Smooth muscle cell (in vitro differentiated cells): ENCODE measurements around the gene CDC42BPB. TPM values are rescaled to one million over a fixed set of nuclear protein-coding genes. Genes with fewer than 3 reads are reported as not detected.

Experiments
- DNase-seq: peaks from one replicate; lab custom pipeline; 2025; ENCODE audit not compliant: unreplicated experiment; lab: John Stamatoyannopoulos, UW
- H2AFZ ChIP-seq: fragments of 200-600 bp; sonication (generic); 2 replicates; pipeline ENCODE4 v1.6.0; 2016; ENCODE audit warnings: antibody characterized with exemption, low read depth, mild to moderate bottlenecking
- H3F3A ChIP-seq: fragments of 200-600 bp; sonication (generic); 2 replicates; pipeline ENCODE4 v1.6.0; 2017; ENCODE audit warnings: antibody characterized with exemption, low read depth
- H3K27ac ChIP-seq: fragments of 200-600 bp; sonication (generic); 2 replicates; pipeline ENCODE4 v1.5.1; 2016; ENCODE audit warnings: low read depth, mild to moderate bottlenecking
- H3K27me3 ChIP-seq: fragments of 200-600 bp; sonication (generic); 2 replicates; pipeline ENCODE4 v1.6.1; 2016; ENCODE audit warnings: low read depth, mild to moderate bottlenecking
- H3K36me3 ChIP-seq: fragments of 200-600 bp; sonication (generic); 2 replicates; pipeline ENCODE4 v1.5.1; 2016; ENCODE audit warnings: low read depth
- H3K4me1 ChIP-seq: fragments of 200-600 bp; sonication (generic); 2 replicates; pipeline ENCODE4 v1.5.1; 2016; ENCODE audit warnings: low read depth
- H3K4me2 ChIP-seq: fragments of 200-600 bp; sonication (generic); 2 replicates; pipeline ENCODE4 v1.6.0; 2016; ENCODE audit warnings: mild to moderate bottlenecking
- H3K4me3 ChIP-seq: fragments of 200-600 bp; sonication (generic); 2 replicates; pipeline ENCODE4 v1.5.1; 2016; ENCODE audit warnings: mild to moderate bottlenecking
- H3K79me2 ChIP-seq: fragments of 200-600 bp; sonication (generic); 2 replicates; pipeline ENCODE4 v1.6.0; 2016; ENCODE audit warnings: low read depth, mild to moderate bottlenecking
- H3K9ac ChIP-seq: fragments of 200-600 bp; sonication (generic); 2 replicates; pipeline ENCODE4 v1.6.0; 2016; ENCODE audit warnings: low read depth
- H3K9me3 ChIP-seq: fragments of 200-600 bp; sonication (generic); replicated peaks from 2 replicates; pipeline ENCODE4 v1.5.1; 2016; ENCODE audit warnings: low read depth
- H4K20me1 ChIP-seq: fragments of 200-600 bp; sonication (generic); 2 replicates; pipeline ENCODE4 v1.6.0; 2016; ENCODE audit warnings: low read depth
- CTCF ChIP-seq: fragments of 200-600 bp; sonication (generic); IDR thresholded peaks from 2 replicates; pipeline ENCODE4 v1.5.1; 2017; ENCODE audit warnings: borderline replicate concordance, mild to moderate bottlenecking, antibody characterized with exemption; ENCODE audit not compliant: insufficient read depth, poor library complexity, severe bottlenecking
- WGBS: methylation state at CpG from one replicate; pipeline ENCODE4 v1.1.7; 2016; ENCODE audit warnings: low lambda C conversion rate; 5-methylcytosine and 5-hydroxymethylcytosine counted together
- polyA plus RNA-seq: library from polyadenylated mRNA; unstranded; fragments of >200 nt; fragmentation: Nextera tagmentation; extraction: Ambion mirVana; gene quantifications from 2 replicates; pipeline ENCODE4 v1.2.1, GENCODE V29; 2016
- total RNA-seq: library from RNA; depleted of rRNA; stranded (reverse); fragments of >200 nt; gene quantifications from 2 replicates; pipeline ENCODE4 v1.2.3, GENCODE V29; 2014

CDC42BPB gene
- total and polyA plus RNA-seq, 2 experiments from 2014 or later, result 11.3 to 71.2 TPM

GRCh38 chr14:103064978-103065377, 7.6 kb upstream of the CDC42BPB start:
- TF ChIP-seq CTCF, result no peak
- H2AFZ ChIP-seq, result no peak overlapping the region

DNA sequence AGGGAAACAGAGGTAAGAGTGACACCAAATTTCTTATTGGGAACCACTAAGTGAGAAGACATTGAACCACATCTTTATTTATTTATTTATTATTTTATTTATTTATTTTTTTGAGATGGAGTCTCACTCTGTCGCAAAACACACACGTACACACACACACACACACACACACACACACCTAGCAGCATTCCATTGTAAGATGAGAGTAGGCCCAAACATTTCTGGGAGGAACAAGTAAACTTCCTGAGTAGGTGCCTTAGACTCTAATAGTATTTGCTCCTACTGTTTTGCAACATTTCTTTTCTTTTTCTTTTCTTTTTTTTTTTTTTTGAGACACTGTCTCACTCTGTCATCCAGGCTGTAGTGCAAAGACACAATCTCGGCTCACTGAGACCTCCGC, 7.1 kb upstream of the CDC42BPB start:
- Histone ChIP-seq H3K4me2 (no peak overlapping the region), H2AFZ (no peak overlapping the region), H3F3A (no peaks in the 10 kb centered on the region), H3K9me3 (no peaks in the 10 kb centered on the region), H3K36me3 (no peaks in the 10 kb centered on the region), H3K79me2 (peaks cover 5% of the 10 kb centered on the region), H3K4me3 (no peak overlapping the region), H3K4me1 (no peaks in the 10 kb centered on the region), H3K27me3 (no peaks in the 10 kb centered on the region), H3K27ac (no peak overlapping the region), H4K20me1 (no peaks in the 10 kb centered on the region), H3K9ac (no peak overlapping the region)
- WGBS, result 98% methylated on average over 4 of the region's 4 CpGs
- DNase-seq, result no peak
- TF ChIP-seq CTCF, result no peak

More at GRCh38 chr14:103064978-103065377, 7.6 kb upstream of the CDC42BPB start:
- no peak overlapping the region for H3K4me3 ChIP-seq
- H3K4me1 ChIP-seq, result no peaks in the 10 kb centered on the region
- no peak overlapping the region for H3K4me2 ChIP-seq
- H3K36me3 ChIP-seq, result no peaks in the 10 kb centered on the region
- H3K27ac ChIP-seq, result no peak overlapping the region
- WGBS, result 92% methylated on average over 12 of the region's 12 CpGs
- DNase-seq, result no peak
- H4K20me1 ChIP-seq, result no peaks in the 10 kb centered on the region
- no peaks in the 10 kb centered on the region for H3K79me2 ChIP-seq
- H3K9me3 ChIP-seq, result no peaks in the 10 kb centered on the region
- H3K27me3 ChIP-seq, result no peaks in the 10 kb centered on the region
- no peaks in the 10 kb centered on the region for H3F3A ChIP-seq
- H3K9ac ChIP-seq, result no peak overlapping the region

GRCh38 chr14:103061482-103061976, 4.2 kb upstream of the CDC42BPB start:
- no peak overlapping the region for H3K9ac ChIP-seq
- H3K36me3 ChIP-seq, result no peaks in the 10 kb centered on the region
- H3K4me1 ChIP-seq, result peaks cover 10% of the 10 kb centered on the region
- H4K20me1 ChIP-seq, result no peaks in the 10 kb centered on the region
- no peak overlapping the region for H3K4me2 ChIP-seq
- H3K27me3 ChIP-seq, result no peaks in the 10 kb centered on the region
- no peak overlapping the region for H3K27ac ChIP-seq
- 88% methylated on average over 6 of the region's 6 CpGs for WGBS
- no peak for TF ChIP-seq CTCF
- no peaks in the 10 kb centered on the region for H3F3A ChIP-seq
- no peak for DNase-seq
- H3K4me3 ChIP-seq, result no peak overlapping the region
- no peak overlapping the region for H2AFZ ChIP-seq
- H3K79me2 ChIP-seq, result peaks cover 22% of the 10 kb centered on the region
- no peaks in the 10 kb centered on the region for H3K9me3 ChIP-seq

DNA sequence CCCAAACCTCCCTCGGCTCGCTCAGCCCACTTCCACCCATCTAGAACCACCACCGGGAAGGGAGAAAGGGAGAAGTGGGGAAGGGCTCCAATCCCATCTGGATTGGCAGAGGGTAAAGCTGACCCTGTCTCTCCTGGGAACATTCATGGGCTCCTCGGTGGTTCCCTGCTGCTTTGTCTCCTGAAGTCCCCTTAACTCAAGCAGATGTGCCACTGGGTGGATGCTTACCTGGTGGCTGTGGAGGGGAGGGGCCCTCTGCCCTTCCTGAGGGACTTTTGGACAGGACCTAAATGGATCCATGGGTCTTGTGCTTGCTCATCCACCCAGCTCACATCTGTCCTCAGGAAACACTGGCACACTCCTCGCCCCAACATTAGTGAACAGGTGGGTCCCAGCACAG, 2.2 kb upstream of the CDC42BPB start:
- Histone ChIP-seq H3K9ac (no peak overlapping the region), H2AFZ (no peak overlapping the region), H3K4me2 (no peak overlapping the region), H3K27ac (no peak overlapping the region), H3K27me3 (no peaks in the 10 kb centered on the region), H3K4me1 (peaks cover 17% of the 10 kb centered on the region), H3K4me3 (no peak overlapping the region), H3K79me2 (peaks cover 42% of the 10 kb centered on the region), H4K20me1 (peaks cover 19% of the 10 kb centered on the region), H3K36me3 (no peaks in the 10 kb centered on the region), H3F3A (peaks cover 3% of the 10 kb centered on the region), H3K9me3 (no peaks in the 10 kb centered on the region)
- no peak for TF ChIP-seq CTCF
- DNase-seq, result no peak
- 96% methylated on average over 5 of the region's 5 CpGs for WGBS
